PC-3 (cell line): ENCODE measurements around the gene FADS1.

Experiments
- CTCF ChIP-seq: fragments of 300-600 bp; sonication (generic); conservative IDR thresholded peaks from 2 replicates; pipeline ENCODE4 v1.5.1; 2017; ENCODE audit warnings: antibody characterized with exemption, low read depth, mild to moderate bottlenecking, low read length
- EZH2 ChIP-seq: fragments of 300-600 bp; sonication (generic); IDR thresholded peaks from one replicate; pipeline ENCODE4 v1.6.1; 2017; ENCODE audit warnings: antibody characterized with exemption, mild to moderate bottlenecking, low read length; ENCODE audit not compliant: unreplicated experiment

GRCh38 chr11:61756452-61757212 lies 60.2 kb downstream of the FADS1 start:
- TF ChIP-seq CTCF, result no peak
- no peak for TF ChIP-seq EZH2
